ENCODE data around the gene SNCAIP. TPM values are rescaled to one million over a fixed set of nuclear protein-coding genes. Genes with fewer than 3 reads are reported as not detected.

SNCAIP gene
- total RNA-seq, 3 donors from 2014 or later (not counting 1 experiment from before 2014, with no cell fraction given), result 0.73 TPM; not detected in 2

- WGBS (ENCODE audit: insufficient coverage), result 57% methylated on average over 1 of the region's 1 CpG
- DNase-seq (no peak), ATAC-seq (no peak)
- H3K4me1 Mint-ChIP-seq, result no peaks in the 10 kb centered on the region
- Histone ChIP-seq H3K4me1 (ENCODE audit: control insufficient read depth, insufficient read depth, low read length) (no peaks in the 10 kb centered on the region), H3K27ac (ENCODE audit: low read length) (no peak overlapping the region), H3K9me3 (ENCODE audit: control insufficient read depth, insufficient read depth, low read length) (no peaks in the 10 kb centered on the region), H3K4me3 (ENCODE audit: low read length) (no peak overlapping the region), H3K36me3 (ENCODE audit: control insufficient read depth, insufficient read depth, low read length) (no peaks in the 10 kb centered on the region), H3K27me3 (ENCODE audit: control insufficient read depth, insufficient read depth, low read length) (no peaks in the 10 kb centered on the region)
- peaks cover 3 to 5% of the 10 kb centered on the region in 2 donors for H3K9me3 Mint-ChIP-seq
- H3K27ac Mint-ChIP-seq, result no peak overlapping the region
- H3K4me3 Mint-ChIP-seq, result no peak overlapping the region
- no peaks in the 10 kb centered on the region for H3K36me3 Mint-ChIP-seq
- TF ChIP-seq, protein P1, sequence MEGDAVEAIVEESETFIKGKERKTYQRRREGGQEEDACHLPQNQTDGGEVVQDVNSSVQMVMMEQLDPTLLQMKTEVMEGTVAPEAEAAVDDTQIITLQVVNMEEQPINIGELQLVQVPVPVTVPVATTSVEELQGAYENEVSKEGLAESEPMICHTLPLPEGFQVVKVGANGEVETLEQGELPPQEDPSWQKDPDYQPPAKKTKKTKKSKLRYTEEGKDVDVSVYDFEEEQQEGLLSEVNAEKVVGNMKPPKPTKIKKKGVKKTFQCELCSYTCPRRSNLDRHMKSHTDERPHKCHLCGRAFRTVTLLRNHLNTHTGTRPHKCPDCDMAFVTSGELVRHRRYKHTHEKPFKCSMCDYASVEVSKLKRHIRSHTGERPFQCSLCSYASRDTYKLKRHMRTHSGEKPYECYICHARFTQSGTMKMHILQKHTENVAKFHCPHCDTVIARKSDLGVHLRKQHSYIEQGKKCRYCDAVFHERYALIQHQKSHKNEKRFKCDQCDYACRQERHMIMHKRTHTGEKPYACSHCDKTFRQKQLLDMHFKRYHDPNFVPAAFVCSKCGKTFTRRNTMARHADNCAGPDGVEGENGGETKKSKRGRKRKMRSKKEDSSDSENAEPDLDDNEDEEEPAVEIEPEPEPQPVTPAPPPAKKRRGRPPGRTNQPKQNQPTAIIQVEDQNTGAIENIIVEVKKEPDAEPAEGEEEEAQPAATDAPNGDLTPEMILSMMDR (IDR thresholded peaks at IDR 0.05), result no peak
- intact Hi-C loops (cut with micrococcal nuclease), result no loop called here
- H3K27me3 Mint-ChIP-seq (ENCODE audit: low read depth in 2 of 2), result no peaks in the 10 kb centered on the region
Measured at GRCh38 chr5:122404653-122405362, 92.8 kb downstream of the SNCAIP start.

DNA sequence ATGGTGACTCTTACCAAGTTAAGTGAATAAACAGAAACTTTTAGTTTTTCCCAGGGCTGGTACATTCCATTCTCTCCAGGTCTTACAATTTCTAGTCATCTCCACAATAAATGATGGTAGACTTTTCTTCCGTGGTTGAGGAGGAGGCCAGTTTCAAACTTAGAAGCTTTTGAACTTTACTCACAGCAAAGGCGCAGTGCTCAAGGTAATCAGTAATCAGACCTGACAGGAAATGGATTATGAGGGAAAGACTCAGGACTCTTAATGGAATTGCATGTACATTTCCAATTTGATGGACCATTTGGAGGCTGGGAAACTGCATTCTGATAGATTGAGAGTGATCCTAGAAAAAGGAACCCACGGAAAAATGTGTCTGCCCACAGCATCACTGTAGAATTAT, 93.7 kb downstream of the SNCAIP start:
- Histone ChIP-seq H3K27ac (ENCODE audit: low read length) (no peak overlapping the region), H3K4me3 (ENCODE audit: low read length) (no peak overlapping the region), H3K4me1 (ENCODE audit: control insufficient read depth, insufficient read depth, low read length) (no peaks in the 10 kb centered on the region), H3K9me3 (ENCODE audit: control insufficient read depth, insufficient read depth, low read length) (no peaks in the 10 kb centered on the region), H3K36me3 (ENCODE audit: control insufficient read depth, insufficient read depth, low read length) (no peaks in the 10 kb centered on the region), H3K27me3 (ENCODE audit: control insufficient read depth, insufficient read depth, low read length) (no peaks in the 10 kb centered on the region)
- H3K4me3 Mint-ChIP-seq, result no peak overlapping the region
- ATAC-seq (no peak), DNase-seq (no peak)
- intact Hi-C loops (cut with micrococcal nuclease), result no loop called here
- TF ChIP-seq, protein P1 (IDR thresholded peaks at IDR 0.05), result no peak
- H3K36me3 Mint-ChIP-seq, result no peaks in the 10 kb centered on the region
- WGBS (ENCODE audit: insufficient coverage), result 90% methylated on average over 2 of the region's 3 CpGs
- H3K4me1 Mint-ChIP-seq, result no peaks in the 10 kb centered on the region
- no peaks in the 10 kb centered on the region for H3K27me3 Mint-ChIP-seq (ENCODE audit: low read depth in 2 of 2)
- no peak overlapping the region for H3K27ac Mint-ChIP-seq
- H3K9me3 Mint-ChIP-seq, result peaks cover 0 to 2% of the 10 kb centered on the region in 2 donors

DNA sequence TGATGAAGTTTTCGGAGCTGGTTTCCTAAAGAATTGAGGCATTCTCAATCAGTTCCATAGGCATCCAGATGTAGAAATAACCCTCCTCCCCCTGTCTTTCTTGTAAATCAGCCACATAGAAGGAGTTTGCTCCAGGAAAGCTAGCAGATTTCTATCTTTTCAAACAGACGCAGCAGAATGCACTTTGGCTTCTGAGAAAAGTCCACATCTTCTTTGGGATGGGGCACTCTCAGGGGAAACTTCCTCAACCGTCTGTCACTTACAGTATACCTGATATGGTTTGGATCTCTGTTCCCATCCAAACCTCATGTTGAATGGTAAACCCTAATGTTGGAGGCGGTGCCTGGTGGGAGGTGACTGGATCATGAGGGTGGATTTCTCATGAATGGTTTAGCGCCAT, 94.1 kb downstream of the SNCAIP start:
- no peak for DNase-seq
- no peak overlapping the region for H3K4me3 Mint-ChIP-seq
- H3K27me3 Mint-ChIP-seq (ENCODE audit: low read depth in 2 of 2), result no peaks in the 10 kb centered on the region
- Histone ChIP-seq H3K27ac (ENCODE audit: low read length) (no peak overlapping the region), H3K36me3 (ENCODE audit: control insufficient read depth, insufficient read depth, low read length) (no peaks in the 10 kb centered on the region), H3K4me1 (ENCODE audit: control insufficient read depth, insufficient read depth, low read length) (no peaks in the 10 kb centered on the region), H3K27me3 (ENCODE audit: control insufficient read depth, insufficient read depth, low read length) (no peaks in the 10 kb centered on the region), H3K4me3 (ENCODE audit: low read length) (no peak overlapping the region), H3K9me3 (ENCODE audit: control insufficient read depth, insufficient read depth, low read length) (no peaks in the 10 kb centered on the region)
- TF ChIP-seq, protein P1 (IDR thresholded peaks at IDR 0.05), result no peak
- no peaks in the 10 kb centered on the region for H3K4me1 Mint-ChIP-seq
- H3K9me3 Mint-ChIP-seq, result peaks cover 0 to 2% of the 10 kb centered on the region in 2 donors
- WGBS (ENCODE audit: insufficient coverage), result 97% methylated on average over 5 of the region's 5 CpGs
- H3K36me3 Mint-ChIP-seq, result no peaks in the 10 kb centered on the region
- no peak overlapping the region for H3K27ac Mint-ChIP-seq
- intact Hi-C loops (cut with micrococcal nuclease), result no loop called here
- ATAC-seq, result no peak

All from natural killer cell (primary cell).